Heart left ventricle (tissue), 13 donors: ENCODE results near the gene GPX2.

Experiments
- CTCF ChIP-seq, 12 donors: fragments of 200-600 bp; sonication (generic) in 4 of 12; IDR thresholded peaks; one replicate each; pipeline versions ENCODE4 v1.5.0 to v1.8.0; 2018 to 2022; ENCODE audit warnings: antibody characterized with exemption in 12 of 12, mild to moderate bottlenecking in 5 of 12
- POLR2A ChIP-seq, 2 donors: fragments of 450-650 bp; IDR thresholded peaks; one replicate each; pipeline ENCODE4 v1.6.1; 2017; ENCODE audit warnings: antibody characterized with exemption in 2 of 2, mild to moderate bottlenecking in 2 of 2, moderate library complexity in 2 of 2
- donor health status: ischemic (EF 13 %, LVEDD 7.1; RV severe dilation, severe dysfunction).
- donor health status: DM: no; HTN: yes; CAD: no.
- donor health status: DM: no; HTN: no; CAD: no.
- donor health status: ischemic (EF 25% LVEDD 6.9; RV normal size, moderate dysfunction).
- donor health status: ischemic (EF 25% LVEDD 5.7; RV mildly dilated, moderate dysfunction).
- donor health status: ischemic (EF 35%, LVEDD 5.7; RV mildly dilated, moderate dysfunction).
- donor health status: nonischemic (EF 11% LVEDD 7.7; RV severe dilation, severe dysfunction).
- donor health status: DM: yes; HTN: yes; CAD: no.
- donor health status: PGD.
- donor health status: ischemic (EF 29% LVEDD 5.4; RV normal size, mild dysfunction).
- donor health status: nonischemic (EF 23%, LVEDD 6.1; RV moderate dilation, normal function).

- TF ChIP-seq CTCF (IDR thresholded peaks at IDR 0.05) (no peak), POLR2A (IDR thresholded peaks at IDR 0.05) (no peak)
These were observed 31.3 kb upstream of the GPX2 start for GRCh38 chr14:64973826-64974225.
